Stimulated activated effector memory CD8-positive, alpha-beta T cell treated with anti-CD3 and anti-CD28 coated beads, Interleukin-12 subunit alpha, Interleukin-12 subunit beta, amount 100 ng/mL, for 72 hours (primary cell): ENCODE results near the gene PLXNB1.

Experiments used
- ATAC-seq: fragments of 150-1000 bp; cut with Tn5 transposase; 2 replicates; pipeline ENCODE4 v1.10.0; 2021
- DNase-seq, 2 donors: peaks; one replicate each; pipeline ENCODE4 v3.0.0; 2021 to 2022; ENCODE audit warnings: low spot score in 2 of 2
- H3K27ac Mint-ChIP-seq: one replicate; pipeline ENCODE4 v1.8.0; 2022; ENCODE audit warnings: mild to moderate bottlenecking, mixed read lengths
- H3K36me3 Mint-ChIP-seq: one replicate; pipeline ENCODE4 v1.8.0; 2022; ENCODE audit warnings: mild to moderate bottlenecking, mixed read lengths
- H3K4me1 Mint-ChIP-seq: one replicate; pipeline ENCODE4 v1.8.0; 2022; ENCODE audit warnings: mixed read lengths
- H3K4me3 Mint-ChIP-seq: one replicate; pipeline ENCODE4 v1.8.0; 2022; ENCODE audit warnings: mild to moderate bottlenecking, mixed read lengths
- H3K9me3 Mint-ChIP-seq: one replicate; pipeline ENCODE4 v1.8.0; 2022; ENCODE audit warnings: mixed read lengths

Gene PLXNB1

GRCh38 chr3:48432411-48433371 lies 2.8 kb upstream of the PLXNB1 start:
- ATAC-seq (no peak), DNase-seq (no peak)
- Mint-ChIP-seq H3K27ac (no peak overlapping the region), H3K4me3 (no peak overlapping the region), H3K9me3 (no peaks in the 10 kb centered on the region), H3K4me1 (peaks cover 25% of the 10 kb centered on the region), H3K36me3 (peaks cover 5% of the 10 kb centered on the region)

- peaks cover 23% of the 10 kb centered on the region for H3K4me1 Mint-ChIP-seq
- DNase-seq (no peak), ATAC-seq (no peak)
- H3K4me3 Mint-ChIP-seq, result peak overlapping the region; percentile 79
- H3K36me3 Mint-ChIP-seq, result peaks cover 5% of the 10 kb centered on the region
- no peaks in the 10 kb centered on the region for H3K9me3 Mint-ChIP-seq
- peak overlapping the region; percentile 72 for H3K27ac Mint-ChIP-seq
Measured at GRCh38 chr3:48431224-48432029, 1.5 kb upstream of the PLXNB1 start.

DNA sequence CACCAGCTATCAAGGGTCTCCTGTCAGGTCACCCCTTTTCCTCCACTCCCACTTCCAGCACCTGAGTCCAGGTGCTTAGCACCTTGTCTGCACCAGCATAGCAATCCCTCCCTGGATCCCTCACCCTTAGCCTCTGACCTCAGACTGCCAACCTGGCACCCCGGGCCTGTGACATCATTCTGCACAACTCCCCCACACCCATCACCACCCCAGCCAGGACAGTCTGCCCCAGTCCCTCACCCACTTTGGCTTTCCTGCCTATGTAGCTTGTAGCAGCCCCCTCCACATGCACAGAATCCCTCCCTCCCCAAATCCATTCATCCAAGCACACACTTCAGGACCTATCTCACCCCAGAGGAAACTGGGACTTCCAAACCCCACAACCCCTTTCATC lies 819 bp upstream of the PLXNB1 start:
- no peak for DNase-seq
- Mint-ChIP-seq H3K27ac (peak overlapping the region; percentile 72), H3K36me3 (peaks cover 5% of the 10 kb centered on the region), H3K9me3 (no peaks in the 10 kb centered on the region), H3K4me1 (peaks cover 23% of the 10 kb centered on the region), H3K4me3 (peak overlapping the region; percentile 79)
- ATAC-seq, result no peak

- Mint-ChIP-seq H3K4me3 (peak overlapping the region; percentile 79), H3K4me1 (peaks cover 17% of the 10 kb centered on the region), H3K36me3 (peaks cover 5% of the 10 kb centered on the region), H3K9me3 (no peaks in the 10 kb centered on the region), H3K27ac (peak overlapping the region; percentile 72)
- peak; percentile 40 to 78 for DNase-seq
- peak; percentile 70 for ATAC-seq
Measured at GRCh38 chr3:48429317-48429959, 448 bp downstream of the PLXNB1 start.

- peak in 1 of 2 donors; percentile 12 for DNase-seq
Measured at GRCh38 chr3:48428572-48429316, 1.1 kb downstream of the PLXNB1 start.

GRCh38 chr3:48428088-48428571 lies 1.8 kb downstream of the PLXNB1 start:
- ATAC-seq, result no peak
- peak overlapping the region; percentile 79 for H3K4me3 Mint-ChIP-seq
- DNase-seq, result no peak
- H3K9me3 Mint-ChIP-seq, result no peaks in the 10 kb centered on the region
- H3K27ac Mint-ChIP-seq, result no peak overlapping the region
- peaks cover 5% of the 10 kb centered on the region for H3K36me3 Mint-ChIP-seq
- H3K4me1 Mint-ChIP-seq, result peaks cover 15% of the 10 kb centered on the region

More at GRCh38 chr3:48428572-48429316, 1.1 kb downstream of the PLXNB1 start:
- Mint-ChIP-seq H3K4me1 (peaks cover 15% of the 10 kb centered on the region), H3K9me3 (no peaks in the 10 kb centered on the region), H3K4me3 (peak overlapping the region; percentile 79), H3K27ac (no peak overlapping the region), H3K36me3 (peaks cover 5% of the 10 kb centered on the region)
- peak; percentile 63 for ATAC-seq

DNA sequence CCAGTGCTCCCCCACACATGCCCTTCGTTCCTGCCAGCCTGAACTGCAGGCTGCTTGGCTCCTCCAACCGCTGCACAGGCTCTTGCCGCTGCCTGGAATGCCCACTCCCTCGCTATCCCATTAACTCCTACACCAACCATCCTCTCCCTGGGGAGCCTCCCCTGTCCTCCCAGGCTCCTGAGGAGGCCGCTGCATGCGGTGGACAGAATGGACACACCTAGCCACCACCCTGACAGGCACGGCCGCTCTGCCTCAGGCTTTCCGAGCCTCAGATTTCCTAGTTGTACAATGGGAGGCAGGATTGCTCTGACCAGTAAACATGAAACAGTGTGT lies 2.3 kb downstream of the PLXNB1 start:
- DNase-seq (no peak), ATAC-seq (no peak)
- Mint-ChIP-seq H3K27ac (no peak overlapping the region), H3K9me3 (no peaks in the 10 kb centered on the region), H3K36me3 (peaks cover 5% of the 10 kb centered on the region), H3K4me1 (peaks cover 15% of the 10 kb centered on the region), H3K4me3 (no peak overlapping the region)

GRCh38 chr3:48426944-48427629 lies 2.8 kb downstream of the PLXNB1 start:
- no peaks in the 10 kb centered on the region for H3K9me3 Mint-ChIP-seq
- H3K27ac Mint-ChIP-seq, result no peak overlapping the region
- peaks cover 5% of the 10 kb centered on the region for H3K36me3 Mint-ChIP-seq
- DNase-seq (no peak), ATAC-seq (no peak)
- H3K4me3 Mint-ChIP-seq, result no peak overlapping the region
- H3K4me1 Mint-ChIP-seq, result peaks cover 15% of the 10 kb centered on the region

GRCh38 chr3:48426401-48426909 lies 3.4 kb downstream of the PLXNB1 start:
- ATAC-seq, result no peak
- Mint-ChIP-seq H3K4me1 (peaks cover 15% of the 10 kb centered on the region), H3K27ac (no peak overlapping the region), H3K9me3 (no peaks in the 10 kb centered on the region), H3K4me3 (no peak overlapping the region), H3K36me3 (peaks cover 5% of the 10 kb centered on the region)
- no peak for DNase-seq

DNA sequence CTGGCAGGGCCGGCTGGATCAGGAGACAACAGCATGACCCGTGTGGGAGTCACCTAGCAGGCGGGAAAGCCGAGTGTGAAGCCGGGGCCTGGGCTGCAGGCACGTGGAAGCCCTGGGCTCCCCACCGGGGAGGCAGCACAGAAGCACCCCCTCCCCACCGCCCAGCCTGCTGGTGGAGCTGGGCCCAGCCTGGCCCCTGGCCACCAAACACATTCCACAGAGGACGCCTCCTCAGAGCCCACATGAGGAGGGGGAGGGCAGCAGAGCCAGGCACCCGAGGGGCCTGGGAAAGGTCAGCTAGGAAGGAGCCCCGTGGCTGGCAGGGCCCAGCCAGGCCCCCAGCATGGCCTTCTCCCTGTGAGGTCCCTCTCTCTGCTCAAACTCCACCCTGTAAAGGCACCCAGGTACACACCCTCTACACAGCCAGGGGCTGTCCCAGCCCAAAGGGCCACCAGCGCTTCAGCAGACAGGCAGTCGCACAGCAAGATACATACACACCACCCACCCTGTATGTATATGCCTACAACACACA lies 4.5 kb downstream of the PLXNB1 start:
- Mint-ChIP-seq H3K36me3 (no peaks in the 10 kb centered on the region), H3K27ac (no peak overlapping the region), H3K4me3 (no peak overlapping the region), H3K4me1 (peaks cover 7% of the 10 kb centered on the region), H3K9me3 (no peaks in the 10 kb centered on the region)
- ATAC-seq, result no peak
- no peak for DNase-seq

DNA sequence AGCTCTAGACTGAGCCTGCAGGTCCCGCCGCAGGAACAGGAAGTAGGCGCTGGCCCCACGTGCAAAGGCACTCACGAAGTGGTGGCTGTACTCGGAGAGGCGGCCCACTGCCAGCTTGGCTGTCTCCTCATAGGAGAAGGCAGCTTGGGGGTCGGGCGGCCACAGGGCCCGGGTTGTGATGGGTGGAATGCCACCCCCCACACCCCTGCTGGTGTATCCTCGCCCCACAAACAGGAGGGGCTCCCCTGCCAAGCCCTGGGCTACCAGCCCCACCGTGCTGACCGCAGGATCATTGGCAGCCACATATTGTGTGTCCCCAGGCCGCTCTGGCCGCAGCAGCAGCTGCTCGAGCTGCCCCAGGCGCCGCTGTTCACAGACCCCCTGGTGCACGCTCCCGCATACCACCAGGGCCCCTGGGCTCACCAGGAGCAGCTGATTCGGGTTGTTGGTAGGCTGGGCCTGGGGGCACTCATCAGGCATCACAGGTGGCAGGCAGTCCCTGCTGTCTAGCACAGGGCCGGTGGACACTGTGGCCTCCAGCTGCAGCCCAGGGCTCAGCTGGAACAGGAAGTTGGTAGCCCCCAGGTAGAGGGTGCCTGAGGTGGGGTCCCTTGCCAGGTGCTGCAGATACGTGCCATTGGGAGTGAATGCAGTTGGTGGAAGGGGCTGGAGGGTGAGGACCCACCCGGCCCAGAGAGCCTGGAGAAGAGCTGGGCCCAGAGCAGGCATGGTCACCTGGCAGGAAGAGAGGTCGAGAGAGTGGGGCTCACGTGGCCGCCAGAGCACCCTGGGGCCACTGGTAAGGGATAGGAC lies 5.8 kb downstream of the PLXNB1 start:
- Mint-ChIP-seq H3K27ac (no peak overlapping the region), H3K4me3 (no peak overlapping the region)
- no peak for ATAC-seq

GRCh38 chr3:48423241-48423882 lies 6.5 kb downstream of the PLXNB1 start:
- no peaks in the 10 kb centered on the region for H3K36me3 Mint-ChIP-seq
- H3K9me3 Mint-ChIP-seq, result no peaks in the 10 kb centered on the region
- DNase-seq, result no peak
- no peaks in the 10 kb centered on the region for H3K4me1 Mint-ChIP-seq
- no peak overlapping the region for H3K27ac Mint-ChIP-seq
- H3K4me3 Mint-ChIP-seq, result no peak overlapping the region
- no peak for ATAC-seq

More for the DNA sequence above, 5.8 kb downstream of the PLXNB1 start:
- no peaks in the 10 kb centered on the region for H3K9me3 Mint-ChIP-seq
- no peaks in the 10 kb centered on the region for H3K36me3 Mint-ChIP-seq
- H3K4me1 Mint-ChIP-seq, result no peaks in the 10 kb centered on the region
- DNase-seq, result no peak

GRCh38 chr3:48422681-48423080 lies 7.2 kb downstream of the PLXNB1 start:
- H3K9me3 Mint-ChIP-seq, result no peaks in the 10 kb centered on the region

More at GRCh38 chr3:48422681-48423080, 7.2 kb downstream of the PLXNB1 start:
- no peak for ATAC-seq
- Mint-ChIP-seq H3K4me1 (no peaks in the 10 kb centered on the region), H3K4me3 (no peak overlapping the region), H3K27ac (no peak overlapping the region), H3K36me3 (no peaks in the 10 kb centered on the region)
- no peak for DNase-seq
